ENCODE data around the gene RABEP1. TPM values are rescaled to one million over a fixed set of nuclear protein-coding genes. Genes with fewer than 3 reads are reported as not detected.

RABEP1 gene
- total RNA-seq, 1 donor from 2014 or later = 50.1 TPM

DNA sequence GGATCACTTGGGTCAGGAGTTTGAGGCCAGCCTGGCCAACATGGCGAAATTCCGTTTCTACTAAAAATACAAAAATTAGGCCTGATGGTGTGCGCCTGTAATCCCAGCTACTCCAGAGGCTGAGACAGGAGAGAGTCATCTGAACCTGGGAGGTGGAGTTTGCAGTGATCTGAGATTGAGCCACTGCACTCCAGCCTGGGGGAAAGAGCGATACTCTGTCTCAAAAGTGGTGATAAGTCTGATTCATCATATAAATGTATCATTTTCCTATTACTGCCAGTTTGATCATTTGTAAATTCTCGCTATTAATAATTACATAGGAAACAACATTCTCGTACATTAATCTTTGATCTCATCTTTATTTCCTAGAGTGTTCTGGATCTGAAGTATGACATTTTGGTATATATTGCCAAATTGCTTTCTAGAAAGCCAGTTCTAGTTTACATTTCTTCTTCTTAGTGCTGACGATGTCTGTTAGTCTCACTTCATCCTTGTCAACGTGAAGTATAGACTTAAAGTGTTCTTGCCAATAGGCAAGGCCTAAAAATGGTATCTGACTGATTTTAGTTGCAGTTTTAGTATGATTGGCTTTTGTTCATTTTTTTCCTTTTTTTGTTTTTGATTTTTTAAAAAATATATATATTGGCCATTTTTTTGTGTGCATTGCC lies 9.7 kb downstream of the RABEP1 start:
- no peak overlapping the region for H3K27ac Mint-ChIP-seq (ENCODE audit: unreplicated experiment)
- H3K9me3 Mint-ChIP-seq (ENCODE audit: unreplicated experiment) = no peaks in the 10 kb centered on the region

DNA sequence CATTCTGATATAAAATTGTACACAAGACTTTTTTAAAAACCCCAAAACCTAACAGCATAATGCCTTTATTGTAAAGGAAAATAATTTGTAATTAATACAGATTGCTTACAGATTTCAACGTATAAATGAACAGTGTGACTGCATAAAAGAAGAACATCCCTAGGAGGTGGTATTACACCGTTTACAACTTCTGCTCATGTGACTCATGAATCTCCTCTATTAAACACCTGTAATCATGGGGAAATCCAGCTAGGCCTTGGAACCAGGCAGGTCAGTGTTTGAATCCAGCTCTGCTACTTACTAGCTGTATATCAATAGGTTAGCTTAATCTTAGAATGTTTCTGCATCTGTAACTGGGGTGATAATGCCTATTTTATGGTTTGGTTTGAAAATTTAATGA lies 15.2 kb downstream of the RABEP1 start:
- TF ChIP-seq, protein P1, sequence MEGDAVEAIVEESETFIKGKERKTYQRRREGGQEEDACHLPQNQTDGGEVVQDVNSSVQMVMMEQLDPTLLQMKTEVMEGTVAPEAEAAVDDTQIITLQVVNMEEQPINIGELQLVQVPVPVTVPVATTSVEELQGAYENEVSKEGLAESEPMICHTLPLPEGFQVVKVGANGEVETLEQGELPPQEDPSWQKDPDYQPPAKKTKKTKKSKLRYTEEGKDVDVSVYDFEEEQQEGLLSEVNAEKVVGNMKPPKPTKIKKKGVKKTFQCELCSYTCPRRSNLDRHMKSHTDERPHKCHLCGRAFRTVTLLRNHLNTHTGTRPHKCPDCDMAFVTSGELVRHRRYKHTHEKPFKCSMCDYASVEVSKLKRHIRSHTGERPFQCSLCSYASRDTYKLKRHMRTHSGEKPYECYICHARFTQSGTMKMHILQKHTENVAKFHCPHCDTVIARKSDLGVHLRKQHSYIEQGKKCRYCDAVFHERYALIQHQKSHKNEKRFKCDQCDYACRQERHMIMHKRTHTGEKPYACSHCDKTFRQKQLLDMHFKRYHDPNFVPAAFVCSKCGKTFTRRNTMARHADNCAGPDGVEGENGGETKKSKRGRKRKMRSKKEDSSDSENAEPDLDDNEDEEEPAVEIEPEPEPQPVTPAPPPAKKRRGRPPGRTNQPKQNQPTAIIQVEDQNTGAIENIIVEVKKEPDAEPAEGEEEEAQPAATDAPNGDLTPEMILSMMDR (IDR thresholded peaks at IDR 0.05) = no peak
- Mint-ChIP-seq H3K27ac (ENCODE audit: unreplicated experiment) (no peak overlapping the region), H3K4me3 (ENCODE audit: unreplicated experiment) (no peak overlapping the region), H3K4me1 (ENCODE audit: unreplicated experiment) (peaks cover 3% of the 10 kb centered on the region), H3K27me3 (ENCODE audit: unreplicated experiment) (no peaks in the 10 kb centered on the region), H3K36me3 (ENCODE audit: unreplicated experiment) (peaks cover 9% of the 10 kb centered on the region), H3K9me3 (ENCODE audit: unreplicated experiment) (no peaks in the 10 kb centered on the region)
- DNase-seq (ENCODE audit: extremely low spot score, unreplicated experiment) = no peak

More for the DNA sequence above, 9.7 kb downstream of the RABEP1 start:
- H3K4me1 Mint-ChIP-seq (ENCODE audit: unreplicated experiment) = peaks cover 9% of the 10 kb centered on the region
- peaks cover 6% of the 10 kb centered on the region for H3K36me3 Mint-ChIP-seq (ENCODE audit: unreplicated experiment)
- TF ChIP-seq, protein P1 (IDR thresholded peaks at IDR 0.05) = no peak
- no peak for DNase-seq (ENCODE audit: extremely low spot score, unreplicated experiment)
- H3K27me3 Mint-ChIP-seq (ENCODE audit: unreplicated experiment) = no peaks in the 10 kb centered on the region
- no peak overlapping the region for H3K4me3 Mint-ChIP-seq (ENCODE audit: unreplicated experiment)

GRCh38 chr17:5299383-5299782 lies 17.3 kb downstream of the RABEP1 start:
- Mint-ChIP-seq H3K27me3 (ENCODE audit: unreplicated experiment) (no peaks in the 10 kb centered on the region), H3K4me3 (ENCODE audit: unreplicated experiment) (no peak overlapping the region), H3K9me3 (ENCODE audit: unreplicated experiment) (no peaks in the 10 kb centered on the region), H3K36me3 (ENCODE audit: unreplicated experiment) (peaks cover 9% of the 10 kb centered on the region), H3K27ac (ENCODE audit: unreplicated experiment) (no peak overlapping the region), H3K4me1 (ENCODE audit: unreplicated experiment) (peaks cover 3% of the 10 kb centered on the region)
- TF ChIP-seq, protein P1 (IDR thresholded peaks at IDR 0.05) = no peak
- no peak for DNase-seq (ENCODE audit: extremely low spot score, unreplicated experiment)

DNA sequence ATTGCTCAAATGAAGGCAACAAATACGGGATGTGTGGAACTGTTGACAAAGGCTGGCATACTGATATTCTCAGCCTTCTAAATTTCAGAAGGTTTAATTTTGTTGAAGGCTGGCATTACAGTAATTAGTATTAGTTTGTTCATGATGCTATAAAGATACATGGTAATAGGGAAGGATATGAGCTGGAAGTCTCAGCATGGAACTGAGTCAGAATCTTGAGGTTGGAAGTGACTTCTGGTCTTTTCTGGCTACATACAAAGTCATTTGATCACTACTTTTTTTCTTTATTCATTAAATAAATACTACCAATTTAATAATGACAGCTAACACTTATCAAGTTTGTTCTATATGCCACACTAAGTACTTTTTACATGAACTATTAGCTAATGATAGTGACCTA lies 22.6 kb downstream of the RABEP1 start:
- H3K4me3 Mint-ChIP-seq (ENCODE audit: unreplicated experiment) = no peak overlapping the region
- H3K36me3 Mint-ChIP-seq (ENCODE audit: unreplicated experiment) = peaks cover 3% of the 10 kb centered on the region
- TF ChIP-seq, protein P1 (IDR thresholded peaks at IDR 0.05) = no peak

GRCh38 chr17:5309851-5310250 lies 27.8 kb downstream of the RABEP1 start:
- H3K4me3 Mint-ChIP-seq (ENCODE audit: unreplicated experiment) = no peak overlapping the region

More for the DNA sequence above, 22.6 kb downstream of the RABEP1 start:
- peaks cover 18% of the 10 kb centered on the region for H3K4me1 Mint-ChIP-seq (ENCODE audit: unreplicated experiment)
- no peaks in the 10 kb centered on the region for H3K27me3 Mint-ChIP-seq (ENCODE audit: unreplicated experiment)
- no peak overlapping the region for H3K27ac Mint-ChIP-seq (ENCODE audit: unreplicated experiment)
- DNase-seq (ENCODE audit: extremely low spot score, unreplicated experiment) = no peak
- no peaks in the 10 kb centered on the region for H3K9me3 Mint-ChIP-seq (ENCODE audit: unreplicated experiment)

More at GRCh38 chr17:5309851-5310250, 27.8 kb downstream of the RABEP1 start:
- H3K4me1 Mint-ChIP-seq (ENCODE audit: unreplicated experiment) = peaks cover 18% of the 10 kb centered on the region
- H3K27ac Mint-ChIP-seq (ENCODE audit: unreplicated experiment) = no peak overlapping the region
- TF ChIP-seq, protein P1 (IDR thresholded peaks at IDR 0.05) = no peak
- peaks cover 5% of the 10 kb centered on the region for H3K36me3 Mint-ChIP-seq (ENCODE audit: unreplicated experiment)
- no peak for DNase-seq (ENCODE audit: extremely low spot score, unreplicated experiment)
- H3K27me3 Mint-ChIP-seq (ENCODE audit: unreplicated experiment) = no peaks in the 10 kb centered on the region
- H3K9me3 Mint-ChIP-seq (ENCODE audit: unreplicated experiment) = no peaks in the 10 kb centered on the region

Measured in osteocyte (in vitro differentiated cells).